ENCODE measurements around the gene KRTAP5-1.
A peak's percentile ranks its signal among the peaks of the same experiment; 100 is the strongest.

KRTAP5-1 gene

DNA sequence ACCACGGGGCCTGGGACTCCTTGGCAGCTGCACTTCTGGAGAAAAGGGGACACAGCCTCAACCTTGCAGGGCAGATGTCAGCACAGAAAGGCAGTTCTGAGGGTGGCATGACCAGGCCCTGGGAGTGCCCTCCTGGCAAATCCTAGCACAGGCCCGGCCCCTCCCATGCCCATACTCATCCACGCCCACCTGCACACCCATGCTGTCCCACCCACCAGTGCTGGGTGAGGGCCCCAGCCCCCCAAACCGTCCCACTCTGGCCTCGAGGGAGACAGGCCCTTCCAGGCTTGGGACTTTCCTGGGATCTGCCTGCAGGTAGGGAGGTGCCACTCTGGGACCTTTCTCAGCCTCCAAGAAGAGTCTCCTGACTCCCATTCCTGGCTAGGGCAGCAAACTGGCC, 23.1 kb downstream of the KRTAP5-1 start:
- DNase-seq (ENCODE audit: low spot score) (no peak), FAIRE-seq (no peak)

DNA sequence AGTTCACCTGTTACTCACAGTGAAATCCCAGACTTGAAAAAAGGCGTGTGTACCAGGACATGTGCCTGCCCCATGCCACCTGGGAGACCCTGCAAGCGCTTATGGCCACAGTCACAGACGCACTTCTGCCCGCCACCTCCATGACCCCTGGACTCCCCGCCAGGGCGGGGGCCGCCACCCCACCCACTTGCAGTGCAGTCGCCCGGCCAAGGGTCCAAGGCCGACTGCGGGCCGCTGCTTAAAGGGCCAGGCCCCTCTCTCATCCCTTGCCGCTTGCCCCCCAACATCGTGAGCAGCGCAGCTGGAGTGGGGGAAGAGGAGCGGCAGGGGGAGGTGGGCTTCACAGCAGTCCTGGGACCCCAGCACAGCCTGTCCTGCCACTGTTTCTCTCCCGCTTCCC, 23.8 kb downstream of the KRTAP5-1 start:
- DNase-seq (ENCODE audit: low spot score) (no peak), FAIRE-seq (no peak)

DNA sequence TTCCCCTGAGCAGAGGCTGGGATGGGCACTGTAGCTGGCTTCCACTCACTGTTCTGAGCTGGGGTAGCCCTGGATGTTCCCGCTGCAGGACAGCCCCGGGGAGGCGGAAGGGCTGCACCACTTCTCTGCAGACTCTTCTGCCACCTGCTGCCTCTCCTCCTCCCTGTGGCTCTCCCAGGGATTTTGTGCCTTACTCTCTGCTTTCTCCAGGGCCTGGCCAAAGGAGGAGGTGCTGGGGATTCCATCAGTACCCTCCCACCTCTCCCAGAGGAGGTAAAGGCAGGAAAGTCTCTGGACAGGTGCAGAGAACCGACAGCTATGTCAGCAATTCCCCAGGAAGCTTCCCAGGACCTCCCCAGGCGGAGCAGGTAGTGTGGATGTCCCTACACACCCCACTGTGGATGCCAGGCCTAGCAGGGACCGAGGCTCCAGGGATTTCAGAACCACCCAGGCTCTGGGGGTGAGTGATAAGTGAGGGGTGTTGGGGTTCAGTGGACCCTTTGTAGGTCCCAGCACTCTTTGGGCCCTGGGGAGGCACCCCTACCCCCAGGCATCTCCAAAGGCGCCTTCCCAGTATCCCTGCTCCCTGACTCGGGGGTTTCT, 24.3 kb downstream of the KRTAP5-1 start:
- DNase-seq (ENCODE audit: low spot score) = no peak
- FAIRE-seq = no peak

DNA sequence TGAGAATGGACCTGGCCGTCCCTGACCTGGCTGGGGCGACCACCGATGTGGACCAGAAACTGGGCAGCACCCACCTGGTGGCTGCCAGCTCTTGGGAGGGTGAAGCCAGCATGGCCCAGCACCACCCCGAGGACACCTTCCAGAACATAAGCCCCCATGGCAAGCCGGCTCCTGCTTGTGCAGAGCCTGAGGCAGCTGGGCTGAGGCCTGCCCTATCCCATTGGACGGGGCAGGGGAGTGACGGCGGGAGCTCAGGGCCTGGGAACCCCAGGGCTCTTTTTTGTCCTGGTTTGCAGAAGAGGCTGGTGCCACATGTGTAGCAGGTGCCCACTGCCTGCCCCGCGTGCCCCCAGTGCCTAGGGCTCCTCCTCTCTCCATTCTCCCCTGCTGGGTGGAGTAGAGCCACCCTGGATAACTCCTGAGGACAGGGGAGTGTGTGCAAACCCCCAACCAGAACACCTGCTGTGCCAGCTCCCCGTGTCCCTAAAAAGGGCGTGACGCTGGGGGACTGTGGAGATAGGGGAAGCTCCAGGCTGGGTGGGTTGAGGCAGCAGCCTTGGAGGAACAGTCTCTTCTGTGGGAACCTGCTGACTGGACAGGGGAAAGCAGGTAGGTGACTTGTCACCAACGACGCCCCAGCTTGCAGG, 25.0 kb downstream of the KRTAP5-1 start:
- FAIRE-seq = no peak
- no peak for DNase-seq (ENCODE audit: low spot score)

DNA sequence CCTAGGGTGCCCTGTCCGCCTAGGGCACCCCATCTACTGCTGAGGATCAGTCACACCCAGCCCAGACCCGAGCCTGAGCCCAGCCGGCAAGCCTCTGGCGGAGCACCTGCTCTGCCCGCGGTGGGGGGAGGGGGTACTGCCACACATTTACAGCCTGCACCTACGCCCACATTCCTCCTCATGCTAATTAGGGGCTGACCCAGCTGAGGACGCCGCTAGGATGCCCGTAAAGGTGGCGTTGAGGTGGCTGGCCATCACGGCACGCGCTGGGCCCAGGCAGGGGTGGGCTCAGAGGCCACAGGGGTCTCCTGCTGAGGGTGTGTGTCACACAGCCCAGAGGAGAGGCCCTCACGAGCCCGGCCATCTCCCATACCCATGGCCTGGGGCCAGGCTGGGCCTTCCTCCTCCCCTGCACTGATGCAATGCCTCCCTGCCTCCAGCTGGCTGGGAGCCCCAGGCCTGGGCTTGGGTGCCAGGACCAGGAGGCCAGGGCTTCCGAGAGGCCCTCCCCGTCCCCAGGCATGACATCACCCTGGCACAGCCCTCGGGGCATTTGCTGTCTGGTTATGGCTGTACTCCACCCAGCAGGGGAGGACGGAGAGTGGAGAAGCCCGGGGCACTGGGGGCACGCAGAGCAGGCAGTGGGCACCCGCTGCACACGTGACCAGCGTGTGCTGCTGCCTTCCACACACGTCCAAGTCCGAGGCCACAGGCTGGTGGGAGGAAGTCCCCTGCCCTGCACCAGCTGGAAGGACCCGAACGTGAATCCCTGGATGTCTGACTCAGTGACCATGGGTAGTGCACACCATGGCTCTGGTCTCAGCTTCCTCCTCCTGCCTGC, 25.8 kb downstream of the KRTAP5-1 start:
- peak; percentile 87 for DNase-seq (ENCODE audit: low spot score)
- FAIRE-seq = no peak

DNA sequence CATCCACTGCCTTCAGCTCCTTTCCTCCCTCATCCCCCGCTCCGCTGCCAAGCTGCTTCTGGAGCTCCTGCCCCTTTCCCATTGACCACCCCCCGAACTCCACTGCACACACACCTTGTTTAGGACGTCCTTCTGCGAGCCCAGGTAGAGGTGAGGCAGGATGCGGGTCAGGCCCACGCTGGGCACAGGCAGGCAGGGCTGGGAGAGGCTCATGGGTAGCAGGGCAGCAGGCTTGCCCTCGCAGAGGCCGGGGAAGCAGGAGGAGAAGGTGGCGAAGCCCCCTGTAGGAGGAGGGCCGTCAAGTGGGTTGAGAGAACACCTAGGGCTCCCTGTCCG, 26.3 kb downstream of the KRTAP5-1 start:
- DNase-seq (ENCODE audit: low spot score) = no peak
- no peak for FAIRE-seq

DNA sequence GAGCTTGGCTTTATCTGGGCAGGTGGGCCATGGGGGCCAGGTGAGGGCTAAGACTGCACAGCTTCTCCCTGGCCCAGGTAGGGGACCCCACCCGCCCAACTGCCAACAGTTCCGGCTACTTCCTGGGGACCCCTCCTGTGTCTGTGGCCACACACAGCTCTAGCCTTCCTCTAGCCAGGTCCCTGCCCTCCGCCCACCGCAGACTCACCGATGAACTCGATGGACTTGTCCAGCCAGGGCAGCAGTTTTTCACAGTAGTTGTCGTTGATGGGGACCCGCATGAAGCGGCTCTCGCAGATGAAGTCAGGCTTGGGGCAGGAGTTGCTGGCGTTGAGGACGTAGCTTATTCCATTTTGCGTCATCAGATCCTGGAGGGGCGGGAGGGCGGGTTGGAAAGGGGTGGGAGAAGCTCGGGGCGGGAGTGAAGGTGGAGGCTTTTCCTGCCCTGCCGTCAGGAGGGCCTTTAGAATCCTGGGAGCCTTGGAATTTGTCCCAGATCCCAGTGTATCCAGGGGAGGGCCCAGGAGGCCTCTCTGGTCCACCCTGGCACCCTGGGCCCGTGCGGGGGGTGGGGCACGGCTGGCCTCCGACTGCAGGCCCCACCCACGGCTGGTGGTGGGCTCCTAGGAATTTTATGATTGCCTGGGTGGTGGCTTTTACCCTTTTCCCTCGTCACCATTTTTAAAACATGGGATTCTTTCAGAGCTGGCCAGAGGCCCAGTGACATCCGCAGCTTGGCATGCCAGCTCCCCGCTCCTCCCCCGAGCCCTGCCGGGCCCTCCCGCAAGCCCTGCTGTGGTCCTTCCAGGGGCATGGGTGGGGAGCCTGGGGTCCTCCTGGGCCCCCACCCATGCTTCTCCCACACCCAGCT, 26.9 kb downstream of the KRTAP5-1 start:
- peak; percentile 71 for DNase-seq (ENCODE audit: low spot score)
- FAIRE-seq = no peak

DNA sequence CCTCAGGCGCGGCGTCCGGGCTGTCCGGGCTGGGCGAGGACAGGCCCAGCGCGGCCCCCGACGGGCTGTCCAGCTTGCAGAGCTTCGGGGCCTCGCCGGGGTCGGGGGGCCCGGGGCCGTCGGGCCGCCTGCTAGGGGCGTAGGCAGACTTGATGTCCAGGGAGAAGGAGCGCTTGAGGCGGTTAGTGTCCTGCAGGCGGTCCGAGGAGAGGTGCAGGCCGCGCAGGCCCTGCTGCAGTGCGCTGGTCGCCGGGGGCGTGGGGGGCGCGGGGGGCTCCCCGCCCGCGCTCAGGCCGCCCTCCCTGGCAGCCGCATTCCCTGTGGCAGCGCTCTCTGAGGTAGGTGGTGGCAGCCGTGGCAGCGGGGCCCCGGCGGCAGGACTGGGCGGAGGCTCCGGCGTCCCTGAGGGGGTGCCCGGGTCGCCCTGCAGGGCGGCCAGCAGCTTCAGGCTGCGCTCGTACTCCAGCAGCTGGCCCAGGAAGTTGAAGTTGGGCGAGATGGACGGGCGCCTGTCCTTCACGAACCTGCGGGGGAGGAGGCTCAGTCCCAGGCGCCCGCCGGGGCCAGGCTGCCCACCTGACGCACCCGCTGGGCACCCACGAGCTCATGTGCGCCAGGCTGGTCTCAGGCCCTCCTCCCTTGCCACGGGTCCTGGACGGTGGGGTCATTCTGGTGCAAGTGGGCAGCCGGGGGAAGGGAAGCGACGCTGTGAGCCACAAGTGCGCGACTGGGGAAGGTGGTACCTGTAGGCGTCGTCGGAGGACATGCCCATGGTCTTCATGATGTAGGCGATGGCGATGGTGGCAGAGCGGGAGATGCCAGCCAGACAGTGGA, 27.8 kb downstream of the KRTAP5-1 start:
- DNase-seq (ENCODE audit: low spot score) (no peak), FAIRE-seq (no peak)

DNA sequence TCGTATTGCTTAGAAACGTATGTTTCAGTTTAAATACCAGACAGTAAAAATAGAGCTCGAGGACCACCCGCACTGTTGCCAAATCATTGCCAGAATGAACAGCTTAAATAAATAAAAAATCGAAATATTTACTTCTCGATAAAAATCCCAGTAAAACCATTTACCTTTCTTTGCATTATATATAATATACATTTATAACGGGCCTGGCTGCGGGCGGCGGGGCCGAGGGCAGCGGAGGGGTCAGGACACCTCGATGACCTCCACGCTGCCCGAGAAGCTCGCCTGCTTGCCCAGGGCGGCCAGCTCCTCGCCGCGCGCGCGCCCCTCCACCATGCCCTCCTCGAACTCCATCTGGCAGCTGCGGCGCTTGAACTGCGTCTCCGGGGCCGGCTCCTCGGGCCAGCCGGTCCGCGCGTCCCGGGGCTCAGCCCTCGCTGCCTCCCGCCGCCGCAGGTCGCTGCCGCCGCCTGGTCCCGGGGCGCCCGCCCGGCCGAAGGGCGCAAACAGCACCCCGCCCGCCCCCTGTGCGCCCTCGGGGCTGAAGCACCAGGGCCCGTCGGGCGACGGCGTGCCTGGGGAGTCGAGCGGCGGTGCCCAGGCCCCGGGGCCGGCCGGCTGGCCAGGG, 28.7 kb downstream of the KRTAP5-1 start:
- DNase-seq (ENCODE audit: low spot score) (no peak), FAIRE-seq (no peak)

DNA sequence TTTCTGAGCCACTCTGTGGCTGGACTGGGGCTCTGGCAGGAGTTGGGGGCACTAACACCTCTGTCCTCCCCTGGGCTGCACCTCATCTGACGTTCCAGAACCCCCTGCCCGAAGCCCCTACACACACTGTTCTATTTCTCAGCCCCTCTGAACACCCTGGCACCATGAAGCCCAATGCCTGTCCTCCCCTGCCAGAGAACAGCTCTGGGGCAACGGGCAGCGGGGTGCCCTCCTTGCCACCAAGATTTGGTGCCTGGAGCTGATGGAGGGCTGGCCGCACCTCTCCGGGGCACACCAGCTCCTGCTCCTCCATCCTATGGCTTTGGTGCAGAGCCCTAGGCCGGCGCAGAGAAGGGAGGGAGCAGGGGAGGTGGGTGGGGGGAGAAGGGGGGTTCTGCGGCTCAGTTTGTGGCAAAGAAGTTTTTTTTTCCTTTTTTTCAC, 29.4 kb downstream of the KRTAP5-1 start:
- DNase-seq (ENCODE audit: low spot score) = no peak
- no peak for FAIRE-seq

DNA sequence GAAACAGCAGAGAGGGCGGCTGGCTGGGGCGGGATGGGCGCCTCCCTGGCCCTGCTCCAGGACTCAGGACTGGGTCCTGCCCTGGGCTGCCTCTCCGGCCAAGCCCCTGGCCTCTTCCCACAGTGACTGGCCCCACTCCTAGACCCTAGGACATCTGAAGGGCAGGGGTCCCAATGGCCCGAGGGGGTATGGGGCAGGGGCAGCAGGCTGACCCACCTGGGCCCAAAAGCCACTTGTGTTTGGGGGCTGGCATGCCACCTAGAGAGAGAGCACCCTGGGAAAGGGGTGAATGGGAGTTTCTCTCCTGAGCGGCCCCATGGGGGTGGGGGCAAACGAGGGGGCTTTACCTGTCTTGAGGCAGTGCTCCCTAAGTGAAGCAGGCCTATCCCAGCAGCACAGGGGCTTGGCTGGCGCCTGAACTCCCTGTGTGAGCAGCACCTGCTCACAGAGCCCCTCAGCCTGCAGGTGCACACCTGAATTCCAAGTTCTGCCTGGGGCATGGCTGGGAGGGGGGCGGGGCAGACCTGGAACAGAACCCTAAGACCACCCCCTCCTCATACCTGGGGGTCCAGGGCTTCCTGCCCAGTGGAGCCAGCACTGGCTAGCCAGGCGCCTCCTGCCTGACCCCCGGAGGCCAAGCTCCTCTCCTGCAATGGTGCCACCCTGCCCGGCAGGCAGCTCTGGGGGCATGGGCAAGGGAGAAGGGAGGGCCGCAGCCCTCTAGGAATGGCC, 29.9 kb downstream of the KRTAP5-1 start:
- FAIRE-seq (no peak), DNase-seq (ENCODE audit: low spot score) (no peak)

DNA sequence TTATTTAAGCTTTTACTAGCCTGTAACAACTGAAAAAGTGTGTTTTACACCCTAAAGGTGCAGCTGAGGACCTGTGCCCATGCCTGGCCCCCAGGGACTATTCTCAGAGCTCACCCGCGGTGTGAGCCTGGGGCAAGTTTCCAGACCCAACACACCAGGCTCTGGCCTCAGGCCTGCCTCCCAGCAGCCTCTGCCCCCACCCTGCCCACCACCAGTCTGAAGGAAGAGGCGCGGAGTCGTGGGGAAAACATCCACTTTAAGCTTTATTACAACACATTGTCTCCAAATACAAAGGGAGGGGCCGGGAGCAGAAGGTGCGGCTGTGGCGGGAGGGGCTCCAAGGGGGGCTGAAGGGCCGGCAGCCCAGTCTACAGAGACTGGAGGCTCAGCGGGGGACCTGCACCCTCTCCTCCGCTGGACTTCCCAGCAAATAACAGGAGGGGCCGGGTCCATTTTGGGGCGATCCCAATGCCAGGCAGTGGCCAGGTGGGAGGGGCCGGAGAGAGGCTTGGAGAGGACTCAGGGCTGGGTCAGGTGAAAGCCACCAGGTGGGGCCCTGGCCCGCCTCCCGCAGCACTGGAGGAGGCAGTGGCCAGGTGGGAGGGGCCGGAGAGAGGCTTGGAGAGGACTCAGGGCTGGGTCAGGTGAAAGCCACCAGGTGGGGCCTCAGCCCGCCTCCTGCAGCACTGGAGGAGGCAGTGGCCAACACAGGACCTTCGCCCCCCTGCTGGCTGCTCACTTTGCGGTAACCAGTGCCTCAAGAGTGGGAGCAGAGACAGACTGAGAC, 31.1 kb downstream of the KRTAP5-1 start:
- DNase-seq (ENCODE audit: low spot score) = no peak
- no peak for FAIRE-seq

DNA sequence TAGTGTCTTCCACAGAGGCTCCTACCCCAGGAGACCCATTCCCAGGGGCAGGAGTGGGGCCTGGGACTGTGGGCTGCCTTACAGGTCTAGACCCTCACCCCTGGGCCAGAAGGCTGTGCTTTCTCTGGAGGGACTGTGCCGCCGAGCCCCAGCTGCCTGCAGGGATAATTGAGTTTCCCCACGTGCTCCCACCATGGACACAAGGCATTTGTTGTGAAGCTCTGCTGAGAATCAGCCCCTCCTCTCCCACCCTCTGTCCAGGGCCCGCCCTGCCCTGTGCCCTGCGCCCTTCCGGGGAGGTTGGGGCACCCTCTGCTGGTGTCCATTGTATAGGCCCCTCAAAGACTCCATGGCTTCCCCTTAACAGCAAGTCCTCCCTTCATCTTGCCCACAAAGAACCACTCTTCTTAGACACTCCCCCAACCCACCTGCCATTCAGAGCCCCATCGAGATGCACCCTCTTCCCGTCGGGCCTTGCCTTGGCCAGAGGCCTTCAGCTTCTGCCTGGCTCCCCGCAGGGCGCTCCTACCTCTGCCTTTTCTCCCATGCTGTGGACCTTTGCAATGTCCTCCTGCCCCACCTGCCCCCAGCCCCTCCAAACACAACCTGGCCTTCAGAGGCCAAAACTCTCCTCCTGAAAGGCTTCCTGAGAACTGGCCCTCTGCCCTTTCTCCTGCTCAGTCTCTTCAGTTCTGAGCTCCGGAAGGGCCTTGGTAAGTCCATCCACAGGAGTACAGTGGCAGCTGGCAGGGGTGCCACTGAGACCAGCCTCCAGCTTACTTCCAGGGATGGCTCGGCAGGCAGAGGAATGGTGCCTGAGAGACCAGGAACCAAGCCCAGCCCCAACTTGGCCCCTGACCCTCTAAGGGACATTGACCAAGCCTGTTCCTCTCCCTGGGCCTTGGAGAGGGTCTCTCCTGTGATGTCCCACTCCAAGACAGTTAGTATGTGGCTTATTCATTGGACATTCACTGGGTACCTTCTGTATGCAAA, 35.4 kb downstream of the KRTAP5-1 start:
- no peak for DNase-seq (ENCODE audit: low spot score)
- FAIRE-seq = no peak

DNA sequence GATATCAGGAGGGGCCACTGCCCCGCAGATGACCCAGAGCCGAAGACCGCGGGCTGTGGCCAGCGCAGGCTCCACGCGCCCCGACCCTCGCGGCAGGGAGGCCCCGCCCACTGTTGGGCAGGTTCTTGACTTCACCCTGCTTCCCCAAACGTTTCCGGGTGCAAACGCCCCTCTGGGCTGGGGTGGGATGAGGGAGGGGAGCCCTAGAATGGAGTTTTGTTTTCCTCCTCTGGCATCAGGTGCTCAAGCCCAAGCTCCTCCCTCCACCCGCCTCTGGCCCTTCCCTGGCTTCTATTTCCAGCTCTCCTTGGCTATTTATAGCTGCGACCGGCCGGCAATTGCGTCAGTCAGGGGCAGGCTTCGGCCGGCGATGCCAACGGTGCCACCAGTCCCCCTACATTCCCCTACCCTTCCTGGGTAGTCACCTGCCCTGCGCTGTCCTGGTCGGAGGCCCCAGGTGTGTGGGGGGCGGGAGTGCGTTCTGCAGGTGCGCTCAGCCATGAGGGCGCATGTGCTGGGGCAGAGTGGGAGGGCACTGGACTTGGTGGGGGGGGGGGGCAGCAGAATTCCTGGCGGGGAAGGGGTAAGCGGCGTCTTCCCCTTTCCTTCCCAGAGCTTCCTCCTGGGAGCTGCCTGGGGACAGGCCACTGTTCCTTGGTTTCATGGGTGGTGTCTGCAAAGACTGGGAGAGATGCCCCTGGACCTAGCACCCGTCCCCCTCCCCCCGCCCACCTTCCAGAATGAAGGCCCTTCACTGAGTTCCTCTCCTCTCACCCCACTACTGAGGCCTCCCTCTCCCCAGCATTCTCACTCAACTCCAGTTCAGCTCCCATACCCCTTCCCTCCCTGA, 36.6 kb downstream of the KRTAP5-1 start:
- FAIRE-seq = no peak
- peak; percentile 56 for DNase-seq (ENCODE audit: low spot score)

DNA sequence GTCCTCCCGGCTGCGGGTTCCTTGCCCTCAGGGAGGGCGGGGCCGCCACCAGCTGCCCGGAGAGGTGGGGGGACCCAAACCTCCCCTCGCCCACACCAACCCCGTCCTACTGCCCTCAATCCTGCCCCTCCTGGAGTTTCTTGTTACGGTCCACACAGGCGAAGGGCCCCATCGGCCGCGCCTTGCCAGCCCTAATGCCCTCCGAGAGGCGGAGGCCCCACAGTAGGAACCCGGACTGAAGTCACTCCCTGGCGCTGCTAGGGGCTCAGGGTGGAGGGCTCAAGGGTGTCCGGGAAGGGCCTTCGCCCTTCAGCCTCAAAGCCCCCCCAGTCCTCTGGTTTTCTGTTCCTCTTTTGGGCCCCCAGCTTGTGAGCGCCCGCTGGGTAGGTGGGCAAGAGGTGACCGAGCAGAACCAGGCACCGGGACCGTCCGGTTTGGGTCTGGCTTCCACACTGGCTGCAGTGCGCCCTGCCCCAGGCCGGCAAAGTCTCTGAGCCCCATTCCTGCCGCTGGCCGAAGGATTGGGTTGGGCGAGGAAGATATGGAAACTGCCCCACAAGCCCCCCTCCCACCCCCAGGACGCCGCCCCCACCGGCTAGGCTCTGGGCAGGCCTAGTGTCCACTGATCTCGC, 37.5 kb downstream of the KRTAP5-1 start:
- FAIRE-seq = no peak

More for the DNA sequence above, 37.5 kb downstream of the KRTAP5-1 start:
- no peak for DNase-seq (ENCODE audit: low spot score)
